GM12892 (cell line): ENCODE results near the gene SLC30A9.

Experiments used
- POLR2A ChIP-seq: IDR thresholded peaks from 2 replicates; pipeline ENCODE4 v1.6.1; 2011; ENCODE audit warnings: low read depth, low read length, control low read depth
- POLR2AphosphoS5 ChIP-seq: IDR thresholded peaks from 2 replicates; pipeline ENCODE4 v1.6.1; 2011; ENCODE audit warnings: low read depth, low read length, control low read depth
- TAF1 ChIP-seq: IDR thresholded peaks from 2 replicates; pipeline ENCODE4 v1.6.1; 2011; ENCODE audit warnings: low read depth, mild to moderate bottlenecking, control low read depth, low read length, borderline replicate concordance

GRCh38 chr4:41989994-41990364 is 351 bp upstream of the SLC30A9 start:
- TF ChIP-seq POLR2A: no peak
- no peak for TF ChIP-seq POLR2AphosphoS5
- no peak for TF ChIP-seq TAF1
